GM18867 (cell line): ENCODE data around the gene CR2.
"Not testable (repeated sequence)": the region's sequence is repeated elsewhere in the genome, so short reads cannot be mapped to it uniquely, and the experiment has no call there.

ENCODE experiments used
- ATAC-seq: cut with Tn5 transposase; IDR thresholded peaks from one replicate; pipeline ENCODE4 v1.9.1; 2021; ENCODE audit warnings: mild to moderate bottlenecking, moderate library complexity; ENCODE audit not compliant: unreplicated experiment

Gene CR2

GRCh38 chr1:207444514-207445217 is 9.5 kb upstream of the CR2 start:
- no peak for ATAC-seq

GRCh38 chr1:207453710-207454045 is 450 bp upstream of the CR2 start:
- no peak for ATAC-seq

GRCh38 chr1:207455183-207455754 is 1.1 kb downstream of the CR2 start:
- peak; percentile 40 for ATAC-seq

- no peak for ATAC-seq
Observed at GRCh38 chr1:207458414-207458813, 4.3 kb downstream of the CR2 start.

- no peak for ATAC-seq
Observed at GRCh38 chr1:207459008-207459407, 4.9 kb downstream of the CR2 start.

- no peak for ATAC-seq
Observed at GRCh38 chr1:207461649-207462048, 7.5 kb downstream of the CR2 start.

GRCh38 chr1:207462535-207462934 is 8.4 kb downstream of the CR2 start:
- ATAC-seq = no peak

- no peak for ATAC-seq
Observed at GRCh38 chr1:207463021-207463420, 8.9 kb downstream of the CR2 start.

GRCh38 chr1:207463571-207463970 is 9.4 kb downstream of the CR2 start:
- ATAC-seq = no peak

- ATAC-seq = no peak
Observed at GRCh38 chr1:207470927-207471326, 16.8 kb downstream of the CR2 start.

GRCh38 chr1:207474210-207474609 is 20.1 kb downstream of the CR2 start:
- no peak for ATAC-seq

- no peak for ATAC-seq
Observed at GRCh38 chr1:207486198-207486597, 32.1 kb downstream of the CR2 start.

GRCh38 chr1:207487636-207488035 is 33.5 kb downstream of the CR2 start:
- ATAC-seq = no peak

GRCh38 chr1:207493212-207493611 is 39.1 kb downstream of the CR2 start:
- no peak for ATAC-seq

GRCh38 chr1:207494171-207494570 is 40.0 kb downstream of the CR2 start:
- no peak for ATAC-seq

- ATAC-seq = not testable (repeated sequence)
Observed at GRCh38 chr1:207495281-207495680, 41.2 kb downstream of the CR2 start.

- ATAC-seq = no peak
Observed at GRCh38 chr1:207495801-207496792, 42.0 kb downstream of the CR2 start, which contains the start of gene CR1. Gene CR1 (plus strand): TSS chr1:207496157. CDS start chr1:207496268, 111 bp downstream.

GRCh38 chr1:207497941-207498340 is 43.8 kb downstream of the CR2 start:
- ATAC-seq = no peak

- peak; percentile 69 for ATAC-seq
Observed at GRCh38 chr1:207499573-207499972, 45.4 kb downstream of the CR2 start.

GRCh38 chr1:207500306-207500705 is 46.2 kb downstream of the CR2 start:
- ATAC-seq = no peak

- ATAC-seq = no peak
Observed at GRCh38 chr1:207501071-207501470, 46.9 kb downstream of the CR2 start.

- ATAC-seq = no peak
Observed at GRCh38 chr1:207502726-207503125, 48.6 kb downstream of the CR2 start.
